Stimulated activated naive CD8-positive, alpha-beta T cell treated with anti-CD3 and anti-CD28 coated beads, Interleukin-15, Interleukin-2, amounts not matched to agents 100 ng/mL and 50 ng/mL, for 24 hours (primary cell): ENCODE results near the gene SPEG.
"Not testable (repeated sequence)": the region's sequence is repeated elsewhere in the genome, so short reads cannot be mapped to it uniquely, and the experiment has no call there.

ENCODE experiments used
- H3K27ac Mint-ChIP-seq: one replicate; pipeline ENCODE4 v1.8.0; 2021; ENCODE audit warnings: mild to moderate bottlenecking, mixed read lengths
- H3K27me3 Mint-ChIP-seq: one replicate; pipeline ENCODE4 v1.8.0; 2021; ENCODE audit warnings: mixed read lengths
- H3K36me3 Mint-ChIP-seq: one replicate; pipeline ENCODE4 v1.8.0; 2021; ENCODE audit warnings: low read depth, mixed read lengths
- H3K4me1 Mint-ChIP-seq: one replicate; pipeline ENCODE4 v1.8.0; 2021; ENCODE audit warnings: low read depth, mixed read lengths
- H3K4me3 Mint-ChIP-seq: one replicate; pipeline ENCODE4 v1.8.0; 2021; ENCODE audit warnings: mild to moderate bottlenecking, mixed read lengths
- H3K9me3 Mint-ChIP-seq: one replicate; pipeline ENCODE4 v1.8.0; 2021; ENCODE audit warnings: mixed read lengths

Gene SPEG

DNA sequence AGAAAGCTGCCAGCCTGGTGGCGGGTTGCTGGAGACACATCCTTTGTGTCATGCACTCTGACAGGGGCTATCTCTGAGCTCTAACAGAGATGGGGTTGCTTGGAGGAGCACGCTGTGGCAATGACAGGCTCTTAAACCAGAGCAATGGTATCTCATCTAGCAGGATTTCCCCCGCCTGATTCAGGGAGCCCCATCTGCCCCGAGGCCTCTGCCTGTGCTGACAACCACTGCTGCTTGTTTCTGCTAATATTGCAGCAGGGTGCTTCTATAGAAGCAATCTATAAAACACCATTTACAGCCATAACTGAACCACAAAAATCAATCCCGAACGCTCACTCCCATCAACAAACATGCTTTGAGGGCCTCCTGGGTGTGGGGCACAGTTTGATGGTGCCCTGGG lies 34.1 kb upstream of the SPEG start:
- no peak overlapping the region for H3K27ac Mint-ChIP-seq
- H3K9me3 Mint-ChIP-seq, result no peaks in the 10 kb centered on the region
- H3K36me3 Mint-ChIP-seq, result no peaks in the 10 kb centered on the region
- H3K4me3 Mint-ChIP-seq, result no peak overlapping the region
- no peaks in the 10 kb centered on the region for H3K27me3 Mint-ChIP-seq
- H3K4me1 Mint-ChIP-seq, result peaks cover 10% of the 10 kb centered on the region

DNA sequence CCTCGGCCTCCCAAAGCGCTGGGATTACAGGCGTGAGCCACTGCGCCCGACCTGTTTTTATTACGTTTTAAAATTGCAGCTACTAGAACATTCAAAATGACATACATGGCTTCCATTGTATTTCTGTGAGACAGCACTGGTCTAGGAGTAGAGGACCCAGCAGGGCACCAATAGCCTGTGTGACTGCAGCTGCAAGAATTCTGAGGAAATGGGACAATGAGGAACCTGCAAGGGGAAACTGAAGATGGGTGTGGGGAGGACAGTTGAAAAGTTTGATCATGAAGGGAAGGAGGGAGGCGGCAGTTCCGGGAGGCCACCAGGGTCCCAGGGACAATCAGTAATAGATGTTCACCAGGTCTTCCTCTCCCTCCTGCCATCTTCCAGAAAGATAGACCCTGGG lies 33.0 kb upstream of the SPEG start:
- H3K27ac Mint-ChIP-seq, result no peak overlapping the region
- H3K4me3 Mint-ChIP-seq, result no peak overlapping the region
- H3K36me3 Mint-ChIP-seq, result no peaks in the 10 kb centered on the region
- H3K4me1 Mint-ChIP-seq, result peaks cover 10% of the 10 kb centered on the region
- H3K27me3 Mint-ChIP-seq, result no peaks in the 10 kb centered on the region
- H3K9me3 Mint-ChIP-seq, result no peaks in the 10 kb centered on the region

DNA sequence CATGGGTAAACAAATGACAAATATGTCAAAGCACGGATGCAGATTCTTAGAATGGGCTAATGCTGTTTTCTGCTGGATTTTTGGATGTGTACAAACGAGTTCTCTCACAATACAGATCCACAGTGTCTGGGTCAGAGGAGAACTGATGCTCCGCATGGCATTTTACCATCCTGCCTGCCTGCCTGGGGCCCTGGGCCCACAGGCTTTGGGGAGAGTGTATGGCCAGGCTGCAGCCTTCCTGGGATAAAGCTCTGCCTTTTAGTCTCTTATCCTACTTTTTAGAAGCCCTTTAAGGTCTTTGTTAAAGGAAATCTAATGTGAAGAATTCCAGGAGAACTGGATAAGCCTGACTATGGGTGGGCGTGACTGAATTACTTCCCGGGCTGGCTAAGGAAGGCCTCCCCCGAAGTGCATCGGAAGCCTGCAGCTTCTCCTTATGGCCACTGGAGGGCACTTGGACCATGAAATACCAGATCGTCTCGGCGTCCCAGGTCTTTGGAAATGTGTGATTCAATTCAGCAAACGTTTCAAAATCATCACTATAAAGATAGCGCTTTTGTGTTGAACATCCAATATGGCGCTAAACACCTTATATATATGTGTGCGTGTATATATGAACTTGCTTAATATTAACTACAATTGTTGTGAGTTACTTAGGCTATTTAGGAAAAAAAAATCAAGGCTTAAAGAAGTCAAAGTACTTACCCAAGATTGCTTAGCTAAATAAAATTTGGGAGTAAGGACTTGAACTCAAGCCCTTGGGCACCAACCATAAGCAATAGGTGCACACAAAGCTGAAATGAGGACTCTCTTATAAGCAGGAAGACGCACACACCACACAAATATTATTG lies 31.8 kb upstream of the SPEG start:
- H3K36me3 Mint-ChIP-seq, result no peaks in the 10 kb centered on the region
- H3K27ac Mint-ChIP-seq, result no peak overlapping the region
- no peaks in the 10 kb centered on the region for H3K4me1 Mint-ChIP-seq
- no peak overlapping the region for H3K4me3 Mint-ChIP-seq
- no peaks in the 10 kb centered on the region for H3K9me3 Mint-ChIP-seq
- no peaks in the 10 kb centered on the region for H3K27me3 Mint-ChIP-seq

DNA sequence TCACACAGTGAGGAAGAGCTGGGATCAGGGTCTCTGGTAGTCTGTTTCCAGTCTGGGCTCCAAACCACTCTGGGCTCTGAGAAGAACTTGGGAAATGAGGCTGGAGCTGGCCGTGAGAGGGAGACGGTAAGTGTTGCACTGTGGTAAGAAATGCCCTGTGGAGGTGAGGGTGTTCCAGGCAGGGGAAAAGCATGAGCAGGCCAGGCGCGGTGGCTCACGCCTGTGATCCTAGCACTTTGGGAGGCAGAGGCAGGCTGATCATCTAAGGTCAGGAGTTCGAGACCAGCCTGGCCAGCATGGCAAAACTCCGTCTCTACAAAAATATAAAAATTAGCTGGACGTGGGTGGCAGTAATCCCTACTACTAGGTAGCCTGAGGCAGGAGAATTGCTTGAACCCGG lies 30.8 kb upstream of the SPEG start:
- H3K27me3 Mint-ChIP-seq, result no peaks in the 10 kb centered on the region
- H3K4me3 Mint-ChIP-seq, result no peak overlapping the region
- no peaks in the 10 kb centered on the region for H3K4me1 Mint-ChIP-seq
- H3K9me3 Mint-ChIP-seq, result no peaks in the 10 kb centered on the region
- H3K36me3 Mint-ChIP-seq, result no peaks in the 10 kb centered on the region
- no peak overlapping the region for H3K27ac Mint-ChIP-seq

DNA sequence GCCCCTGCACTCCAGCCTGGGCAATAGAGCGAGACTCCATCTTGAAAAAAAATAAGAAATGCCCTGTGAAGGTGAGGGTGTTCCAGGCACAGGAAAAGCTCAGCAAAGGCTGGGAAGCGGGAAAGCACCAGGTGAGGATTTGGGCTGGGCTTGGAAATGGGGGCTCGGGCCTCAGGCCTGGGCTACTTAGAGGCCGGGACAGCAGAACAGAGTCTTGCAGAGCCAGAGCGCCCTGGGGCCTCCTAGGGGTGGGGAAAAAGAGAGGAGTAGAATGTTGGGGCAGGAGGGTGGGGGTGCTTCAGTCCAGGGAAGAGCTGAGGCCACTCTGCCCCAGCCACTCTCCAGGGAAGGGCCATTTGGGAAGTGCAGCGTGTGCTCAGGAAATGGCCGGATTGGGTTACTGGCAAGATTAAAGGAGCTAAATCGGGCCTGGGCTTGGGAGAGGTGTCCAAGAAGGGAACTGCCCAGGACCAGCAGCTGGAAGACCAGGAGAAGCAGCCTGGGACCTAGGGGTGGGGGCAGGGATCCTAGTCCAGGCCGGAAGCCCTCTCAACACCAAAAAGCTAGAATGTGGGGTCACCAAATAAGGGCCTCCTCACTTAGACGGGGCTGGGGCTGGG lies 30.2 kb upstream of the SPEG start:
- no peak overlapping the region for H3K4me3 Mint-ChIP-seq
- H3K27me3 Mint-ChIP-seq, result no peaks in the 10 kb centered on the region
- no peaks in the 10 kb centered on the region for H3K36me3 Mint-ChIP-seq
- no peaks in the 10 kb centered on the region for H3K9me3 Mint-ChIP-seq
- H3K27ac Mint-ChIP-seq, result no peak overlapping the region
- H3K4me1 Mint-ChIP-seq, result no peaks in the 10 kb centered on the region

DNA sequence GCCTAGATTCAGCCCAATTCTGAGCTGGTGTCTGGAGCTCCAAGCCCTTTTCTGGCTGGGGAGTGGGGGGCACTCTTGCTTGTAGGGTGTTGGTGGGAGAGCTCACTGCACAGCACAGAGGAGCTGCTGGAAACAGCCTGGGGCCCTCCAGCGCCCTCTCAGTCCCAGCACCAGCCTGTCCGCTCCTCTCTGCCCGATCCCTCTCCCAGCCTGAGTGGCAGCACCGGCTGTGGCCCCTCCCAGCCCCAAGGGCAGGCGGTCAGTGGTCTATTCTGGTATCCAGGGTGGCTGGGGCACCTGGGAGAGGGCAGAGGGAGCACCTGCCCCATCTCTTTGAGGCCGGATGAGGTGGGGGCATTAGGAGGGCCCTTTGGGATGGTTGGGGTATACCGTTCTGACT lies 29.7 kb upstream of the SPEG start:
- no peaks in the 10 kb centered on the region for H3K9me3 Mint-ChIP-seq
- H3K4me1 Mint-ChIP-seq, result no peaks in the 10 kb centered on the region
- H3K27me3 Mint-ChIP-seq, result no peaks in the 10 kb centered on the region
- H3K27ac Mint-ChIP-seq, result no peak overlapping the region
- H3K4me3 Mint-ChIP-seq, result no peak overlapping the region
- H3K36me3 Mint-ChIP-seq, result no peaks in the 10 kb centered on the region

DNA sequence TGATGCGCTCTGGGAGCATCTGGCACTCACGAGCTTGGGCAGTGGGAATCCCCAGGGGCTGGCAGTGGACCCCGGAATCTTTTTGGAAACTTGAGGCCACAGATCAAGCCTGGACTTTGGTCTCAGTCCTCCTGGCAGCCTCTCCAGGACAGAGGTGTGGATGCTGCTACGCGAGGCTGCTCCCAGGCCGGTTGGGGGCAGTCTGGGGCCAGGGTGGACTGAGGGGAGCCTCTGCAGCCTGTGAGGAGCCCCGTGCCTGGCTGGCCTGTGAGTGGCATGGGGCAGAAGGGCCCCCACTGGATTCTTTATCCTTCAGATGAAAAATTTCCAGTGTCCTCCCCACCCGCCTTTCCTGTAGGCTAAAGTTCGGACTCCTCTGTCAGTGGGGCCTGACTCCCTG lies 29.2 kb upstream of the SPEG start:
- Mint-ChIP-seq H3K27me3 (no peaks in the 10 kb centered on the region), H3K27ac (no peak overlapping the region), H3K4me1 (no peaks in the 10 kb centered on the region), H3K36me3 (no peaks in the 10 kb centered on the region), H3K9me3 (no peaks in the 10 kb centered on the region), H3K4me3 (no peak overlapping the region)

DNA sequence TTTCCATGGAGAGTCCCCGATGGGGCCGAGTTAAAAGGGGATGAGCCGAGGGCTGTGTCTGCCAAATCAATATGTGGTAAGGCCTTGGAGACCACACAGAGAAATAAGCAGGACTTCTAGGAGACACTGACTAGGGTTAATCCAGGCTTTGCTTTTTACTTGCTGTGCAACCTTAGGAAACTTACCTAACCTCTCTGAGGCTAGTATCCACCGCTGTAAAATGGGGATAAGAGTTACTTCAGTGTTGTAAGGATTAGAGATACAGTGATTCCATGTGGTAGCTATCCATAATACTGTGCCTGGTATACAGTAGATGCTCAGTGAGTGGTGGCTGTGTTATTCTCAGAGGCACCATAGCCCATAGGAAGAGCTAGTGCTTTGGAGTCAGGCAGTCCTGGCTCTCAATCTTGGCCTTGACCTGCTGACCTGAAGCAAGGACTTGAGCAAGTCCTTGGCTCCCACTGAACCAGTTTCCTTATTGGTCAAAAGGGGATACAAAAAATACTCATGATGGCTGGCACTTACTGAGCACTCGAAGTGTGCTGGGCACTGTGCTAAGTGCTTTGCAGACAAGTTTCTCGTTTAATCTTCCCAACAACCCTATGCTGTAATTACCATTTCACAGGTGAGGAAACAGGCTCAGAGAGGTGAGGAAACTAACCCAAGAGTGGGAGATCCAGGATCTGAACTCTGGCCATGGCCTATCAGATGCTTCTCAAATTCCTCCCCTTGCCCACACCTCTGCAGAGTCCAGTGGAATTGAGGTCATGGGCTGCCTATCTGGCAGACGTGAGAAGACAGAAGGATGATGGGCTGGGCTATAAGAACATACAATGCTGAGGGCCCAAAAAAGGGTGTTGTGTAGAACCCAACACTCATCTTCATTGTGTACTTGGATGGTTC lies 28.4 kb upstream of the SPEG start:
- Mint-ChIP-seq H3K27me3 (no peaks in the 10 kb centered on the region), H3K4me3 (no peak overlapping the region), H3K9me3 (no peaks in the 10 kb centered on the region), H3K4me1 (no peaks in the 10 kb centered on the region), H3K36me3 (no peaks in the 10 kb centered on the region), H3K27ac (no peak overlapping the region)

DNA sequence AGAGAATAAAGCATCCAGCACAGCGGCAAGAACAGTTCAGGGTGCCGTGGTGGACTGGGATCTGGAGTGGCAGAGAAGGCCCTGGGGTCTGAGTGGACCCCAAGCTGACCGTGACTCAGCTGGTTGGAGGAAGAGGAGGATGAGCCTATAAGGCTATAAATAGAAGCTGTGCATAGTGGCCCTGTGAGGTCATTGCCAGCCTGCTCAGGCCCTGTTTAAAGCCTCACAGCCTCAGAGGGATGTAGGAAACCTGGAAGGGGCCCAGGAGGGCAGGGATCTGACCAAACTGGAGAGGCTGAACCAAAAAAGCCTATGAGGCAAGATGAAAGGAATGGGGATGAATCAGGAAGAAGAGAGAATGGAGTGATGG lies 27.8 kb upstream of the SPEG start:
- Mint-ChIP-seq H3K4me3 (no peak overlapping the region), H3K27me3 (no peaks in the 10 kb centered on the region), H3K4me1 (no peaks in the 10 kb centered on the region), H3K9me3 (no peaks in the 10 kb centered on the region), H3K27ac (no peak overlapping the region), H3K36me3 (no peaks in the 10 kb centered on the region)

DNA sequence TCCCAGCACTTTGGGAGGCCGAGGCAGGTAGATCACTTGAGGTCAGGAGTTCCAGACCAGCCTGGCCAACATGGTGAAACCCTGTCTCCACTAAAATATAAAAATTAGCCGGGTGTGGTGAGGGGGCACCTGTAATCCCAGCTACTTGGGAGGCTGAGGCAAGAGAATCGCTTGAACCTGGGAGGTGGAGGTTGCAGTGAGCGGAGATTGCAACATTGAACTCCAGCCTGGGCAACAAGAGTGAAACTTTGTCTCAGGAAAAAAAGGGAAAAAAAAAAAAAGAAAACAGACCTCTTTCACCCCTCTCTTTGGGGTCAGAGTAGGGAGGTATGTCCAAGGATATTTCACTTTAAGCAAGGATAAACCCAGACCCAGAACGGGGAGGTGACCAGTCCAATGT lies 27.3 kb upstream of the SPEG start:
- not testable (repeated sequence) for H3K4me1 Mint-ChIP-seq, H3K36me3 Mint-ChIP-seq, H3K27me3 Mint-ChIP-seq, H3K27ac Mint-ChIP-seq, H3K4me3 Mint-ChIP-seq, H3K9me3 Mint-ChIP-seq

DNA sequence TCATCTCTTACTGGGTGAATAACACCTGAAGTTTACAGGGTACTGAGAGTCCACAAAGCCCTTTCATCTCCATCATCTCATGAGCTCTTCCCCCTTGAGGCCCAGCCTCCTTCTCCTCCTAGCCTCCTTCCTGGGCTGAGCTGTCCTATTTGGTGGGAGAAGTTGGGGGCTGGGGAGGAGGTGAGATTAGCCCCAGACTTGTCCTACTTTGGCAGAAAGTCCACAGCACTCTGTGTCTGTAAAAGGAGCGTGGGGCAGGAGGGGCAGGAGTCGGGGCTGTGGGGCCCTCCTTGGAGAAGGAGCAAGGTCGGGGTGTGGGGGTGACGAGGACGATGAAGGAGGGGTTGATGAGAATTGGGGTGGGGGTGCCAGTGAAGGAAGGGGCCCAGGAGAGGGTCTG lies 26.4 kb upstream of the SPEG start:
- H3K4me3 Mint-ChIP-seq, result no peak overlapping the region
- no peaks in the 10 kb centered on the region for H3K36me3 Mint-ChIP-seq
- H3K4me1 Mint-ChIP-seq, result no peaks in the 10 kb centered on the region
- H3K27me3 Mint-ChIP-seq, result peaks cover 4% of the 10 kb centered on the region
- peaks cover 3% of the 10 kb centered on the region for H3K9me3 Mint-ChIP-seq
- H3K27ac Mint-ChIP-seq, result no peak overlapping the region

DNA sequence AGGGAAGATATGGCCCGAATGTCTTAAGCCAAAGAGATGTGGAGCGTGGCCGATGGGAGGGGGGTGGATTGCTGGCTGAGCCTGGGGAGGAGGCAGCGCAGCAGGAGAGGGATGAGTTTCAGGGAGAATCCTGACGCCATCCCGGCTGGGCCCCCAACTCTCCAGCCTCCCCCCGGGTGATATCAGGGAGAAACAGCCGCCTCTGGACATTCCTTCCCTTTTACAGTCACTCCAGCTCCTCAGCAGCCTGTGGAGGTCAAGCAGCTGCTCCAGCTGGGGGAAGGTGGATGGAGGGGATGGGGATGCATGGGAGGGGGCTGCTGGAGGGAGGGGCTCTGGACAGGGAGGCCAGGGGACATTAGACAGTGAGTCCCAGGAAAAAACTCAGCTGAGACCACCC lies 26.0 kb upstream of the SPEG start:
- Mint-ChIP-seq H3K4me1 (no peaks in the 10 kb centered on the region), H3K36me3 (no peaks in the 10 kb centered on the region), H3K9me3 (peaks cover 3% of the 10 kb centered on the region), H3K4me3 (no peak overlapping the region), H3K27ac (no peak overlapping the region), H3K27me3 (peaks cover 8% of the 10 kb centered on the region)

DNA sequence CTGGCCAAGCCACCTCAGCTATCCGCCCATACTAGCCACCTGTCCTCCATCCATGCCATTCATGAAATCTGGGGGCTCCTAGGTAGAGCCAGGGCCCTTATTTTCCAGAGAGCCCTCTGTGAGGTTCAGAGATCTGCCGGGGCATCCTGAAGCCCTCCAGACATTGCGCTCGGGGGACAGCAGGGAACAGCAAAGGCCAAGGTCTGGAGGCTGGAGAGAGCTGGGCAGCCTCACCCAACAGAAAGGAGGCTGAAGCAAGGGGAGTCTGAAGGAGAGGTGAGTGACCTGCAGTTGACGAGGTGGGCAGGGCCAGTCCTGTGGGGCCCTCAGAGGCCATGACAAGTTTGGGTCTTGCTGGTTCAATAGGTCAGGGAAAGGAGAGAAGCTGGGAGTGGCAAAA lies 25.0 kb upstream of the SPEG start:
- Mint-ChIP-seq H3K9me3 (peaks cover 3% of the 10 kb centered on the region), H3K4me1 (no peaks in the 10 kb centered on the region), H3K36me3 (no peaks in the 10 kb centered on the region), H3K4me3 (no peak overlapping the region), H3K27me3 (peaks cover 12% of the 10 kb centered on the region), H3K27ac (no peak overlapping the region)

DNA sequence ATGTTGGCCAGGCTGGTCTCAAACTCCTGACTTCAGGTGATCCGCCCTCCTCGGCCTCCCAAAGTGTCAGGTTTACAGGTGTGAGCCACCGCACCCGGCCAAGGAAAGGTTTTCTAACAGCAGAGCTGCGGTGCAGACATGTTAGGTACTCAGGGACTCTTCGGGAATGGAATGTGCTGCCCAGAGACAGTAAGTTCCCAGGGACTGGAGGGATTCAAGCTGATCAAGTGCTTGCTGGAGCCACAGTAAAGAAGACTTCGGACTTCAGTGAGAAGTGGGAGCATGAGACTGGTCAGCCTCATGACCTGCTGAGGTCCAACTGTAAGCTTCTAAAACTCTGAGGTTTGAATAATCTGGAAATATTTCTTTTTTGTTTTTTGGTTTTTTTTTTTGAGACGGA lies 24.3 kb upstream of the SPEG start:
- Mint-ChIP-seq H3K4me1 (no peaks in the 10 kb centered on the region), H3K9me3 (peaks cover 3% of the 10 kb centered on the region), H3K27me3 (peaks cover 19% of the 10 kb centered on the region), H3K27ac (no peak overlapping the region), H3K36me3 (no peaks in the 10 kb centered on the region), H3K4me3 (no peak overlapping the region)

DNA sequence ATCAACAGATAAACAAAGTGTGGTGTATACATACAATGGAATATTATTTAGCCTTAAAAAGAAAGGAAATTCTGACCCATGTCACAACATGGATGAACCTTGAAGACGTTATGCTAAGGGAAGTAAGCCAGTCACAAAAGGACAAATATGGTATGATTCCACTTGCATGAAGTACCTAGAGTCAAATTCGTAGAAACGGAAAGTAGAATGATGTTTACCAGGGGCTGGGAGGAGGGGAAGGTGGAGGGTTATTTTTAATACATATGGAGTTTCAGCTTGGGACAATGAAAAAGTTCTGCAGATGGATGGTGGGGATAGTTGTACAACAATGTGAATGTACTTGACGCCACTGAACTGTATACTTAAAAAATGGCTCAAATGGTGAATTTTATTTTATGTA lies 19.8 kb upstream of the SPEG start:
- H3K27ac Mint-ChIP-seq, result no peak overlapping the region
- peaks cover 33% of the 10 kb centered on the region for H3K27me3 Mint-ChIP-seq
- H3K4me1 Mint-ChIP-seq, result no peaks in the 10 kb centered on the region
- no peaks in the 10 kb centered on the region for H3K36me3 Mint-ChIP-seq
- H3K9me3 Mint-ChIP-seq, result peaks cover 3% of the 10 kb centered on the region
- no peak overlapping the region for H3K4me3 Mint-ChIP-seq
